ENCODE results near the gene FUT8.
"Not testable (repeated sequence)": the region's sequence is repeated elsewhere in the genome, so short reads cannot be mapped to it uniquely, and the experiment has no call there.

Gene FUT8

DNA sequence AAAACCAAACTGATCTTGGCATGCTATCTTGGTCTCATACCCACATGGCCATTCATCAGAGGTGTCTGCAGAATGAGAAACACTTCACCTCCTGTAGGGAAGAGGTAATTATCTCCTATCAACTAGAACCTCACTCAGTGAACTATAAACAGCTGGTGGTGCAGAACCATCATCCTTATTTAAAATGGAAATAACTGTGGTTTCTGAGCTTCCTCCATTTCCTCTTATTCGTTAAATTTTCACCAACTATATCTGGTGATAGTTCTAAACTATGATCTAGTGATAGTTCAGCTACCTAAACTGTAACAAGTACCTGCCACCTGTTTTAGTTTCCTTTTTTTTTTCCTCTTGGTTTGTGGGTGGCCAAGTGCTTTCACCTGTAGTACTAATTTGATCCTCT, 218.5 kb downstream of the FUT8 start:
- Histone ChIP-seq H3K27me3 (ENCODE audit: control insufficient read depth in 2 of 2, insufficient read depth in 2 of 2, low read length in 2 of 2) (no peaks in the 10 kb centered on the region), H3K9me3 (ENCODE audit: control insufficient read depth in 2 of 2, low read length in 2 of 2) (no peaks in the 10 kb centered on the region)

DNA sequence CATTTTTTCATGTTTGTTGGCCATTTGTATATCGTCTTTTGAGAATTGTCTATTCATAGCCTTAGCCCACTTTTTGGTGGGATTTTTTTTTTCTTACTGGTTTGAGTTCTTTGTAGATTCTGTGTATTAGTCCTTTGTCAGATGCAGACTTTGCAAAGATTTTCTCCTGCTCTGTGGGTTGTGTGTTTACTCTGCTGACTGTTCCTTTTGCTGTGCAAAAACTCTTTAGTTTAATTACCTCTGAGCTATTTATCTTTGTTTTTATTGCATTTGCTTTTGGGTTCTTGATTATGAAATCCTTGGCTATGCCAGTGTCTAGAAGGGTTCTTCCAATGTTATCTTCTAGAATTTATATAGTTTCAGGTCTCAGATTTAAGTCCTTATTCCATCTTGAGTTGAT, 220.0 kb downstream of the FUT8 start:
- H3K4me1 ChIP-seq (ENCODE audit: control insufficient read depth in 2 of 2, insufficient read depth in 2 of 2, low read length in 2 of 2) = no peaks in the 10 kb centered on the region
- no peak overlapping the region for H3K9ac ChIP-seq (ENCODE audit: low read depth in 1 of 2, low read length in 2 of 2)
- no peak overlapping the region for H3K4me3 ChIP-seq (ENCODE audit: low read length in 2 of 2)
- H3K9me3 ChIP-seq (ENCODE audit: control insufficient read depth in 2 of 2, low read length in 2 of 2) = no peaks in the 10 kb centered on the region
- no peak overlapping the region for H3K27ac ChIP-seq (ENCODE audit: low read depth in 2 of 2, low read length in 2 of 2)
- H3K27me3 ChIP-seq (ENCODE audit: control insufficient read depth in 2 of 2, insufficient read depth in 2 of 2, low read length in 2 of 2) = no peaks in the 10 kb centered on the region
- peaks cover 0 to 5% of the 10 kb centered on the region in 2 donors for H3K36me3 ChIP-seq (ENCODE audit: control insufficient read depth in 2 of 2, insufficient read depth in 2 of 2, low read length in 2 of 2)

More for the DNA sequence above, 218.5 kb downstream of the FUT8 start:
- peaks cover 0 to 5% of the 10 kb centered on the region in 2 donors for H3K36me3 ChIP-seq (ENCODE audit: control insufficient read depth in 2 of 2, insufficient read depth in 2 of 2, low read length in 2 of 2)
- H3K4me1 ChIP-seq (ENCODE audit: control insufficient read depth in 2 of 2, insufficient read depth in 2 of 2, low read length in 2 of 2) = no peaks in the 10 kb centered on the region
- H3K27ac ChIP-seq (ENCODE audit: low read depth in 2 of 2, low read length in 2 of 2) = no peak overlapping the region
- H3K9ac ChIP-seq (ENCODE audit: low read depth in 1 of 2, low read length in 2 of 2) = no peak overlapping the region
- H3K4me3 ChIP-seq (ENCODE audit: low read length in 2 of 2) = no peak overlapping the region

DNA sequence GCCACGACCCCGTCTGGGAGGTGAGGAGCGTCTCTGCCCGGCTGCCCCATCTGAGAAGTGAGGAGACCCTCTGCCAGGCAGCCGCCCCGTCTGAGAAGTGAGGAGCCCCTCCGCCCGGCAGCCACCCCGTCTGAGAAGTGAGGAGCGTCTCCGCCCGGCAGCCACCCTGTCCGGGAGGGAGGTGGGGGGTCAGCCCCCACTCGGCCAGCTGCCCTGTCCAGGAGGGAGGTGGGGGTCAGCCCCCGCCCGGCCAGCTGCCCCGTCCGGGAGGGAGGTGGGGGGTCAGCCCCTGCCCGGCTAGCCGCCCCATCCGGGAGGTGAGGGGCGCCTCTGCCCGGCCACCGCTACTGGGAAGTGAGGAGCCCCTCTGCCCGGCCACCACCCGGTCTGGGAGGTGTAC, 221.1 kb downstream of the FUT8 start:
- H3K4me1 ChIP-seq (ENCODE audit: control insufficient read depth in 2 of 2, insufficient read depth in 2 of 2, low read length in 2 of 2); H3K9me3 ChIP-seq (ENCODE audit: control insufficient read depth in 2 of 2, low read length in 2 of 2); H3K27ac ChIP-seq (ENCODE audit: low read depth in 2 of 2, low read length in 2 of 2); H3K9ac ChIP-seq (ENCODE audit: low read depth in 1 of 2, low read length in 2 of 2); H3K4me3 ChIP-seq (ENCODE audit: low read length in 2 of 2); H3K27me3 ChIP-seq (ENCODE audit: control insufficient read depth in 2 of 2, insufficient read depth in 2 of 2, low read length in 2 of 2); H3K36me3 ChIP-seq (ENCODE audit: control insufficient read depth in 2 of 2, insufficient read depth in 2 of 2, low read length in 2 of 2): not testable (repeated sequence)

DNA sequence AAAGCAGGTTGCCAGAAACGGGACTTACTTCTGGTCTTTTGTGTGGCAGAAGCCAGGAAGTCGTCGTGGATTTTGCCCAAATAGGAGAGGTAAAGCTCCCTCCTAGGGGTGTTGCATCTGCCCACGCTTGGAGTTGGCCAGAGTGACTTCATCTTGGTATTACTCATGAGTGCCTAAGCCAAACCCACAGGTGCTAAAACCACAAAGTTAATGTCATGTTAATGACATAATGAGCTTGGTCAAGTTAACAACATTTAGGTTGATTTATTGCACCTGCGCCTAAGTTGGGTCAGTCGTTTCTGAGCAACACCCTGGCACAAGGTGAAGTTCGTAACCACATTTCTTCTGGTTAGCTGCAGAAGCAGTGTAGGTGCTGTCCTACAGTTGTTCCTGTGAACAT, 225.2 kb downstream of the FUT8 start:
- Histone ChIP-seq H3K9ac (ENCODE audit: low read depth in 1 of 2, low read length in 2 of 2) (no peak overlapping the region), H3K36me3 (ENCODE audit: control insufficient read depth in 2 of 2, insufficient read depth in 2 of 2, low read length in 2 of 2) (no peaks in the 10 kb centered on the region), H3K27me3 (ENCODE audit: control insufficient read depth in 2 of 2, insufficient read depth in 2 of 2, low read length in 2 of 2) (no peaks in the 10 kb centered on the region), H3K4me1 (ENCODE audit: control insufficient read depth in 2 of 2, insufficient read depth in 2 of 2, low read length in 2 of 2) (no peaks in the 10 kb centered on the region), H3K4me3 (ENCODE audit: low read length in 2 of 2) (no peak overlapping the region), H3K9me3 (ENCODE audit: control insufficient read depth in 2 of 2, low read length in 2 of 2) (no peaks in the 10 kb centered on the region), H3K27ac (ENCODE audit: low read depth in 2 of 2, low read length in 2 of 2) (no peak overlapping the region)

DNA sequence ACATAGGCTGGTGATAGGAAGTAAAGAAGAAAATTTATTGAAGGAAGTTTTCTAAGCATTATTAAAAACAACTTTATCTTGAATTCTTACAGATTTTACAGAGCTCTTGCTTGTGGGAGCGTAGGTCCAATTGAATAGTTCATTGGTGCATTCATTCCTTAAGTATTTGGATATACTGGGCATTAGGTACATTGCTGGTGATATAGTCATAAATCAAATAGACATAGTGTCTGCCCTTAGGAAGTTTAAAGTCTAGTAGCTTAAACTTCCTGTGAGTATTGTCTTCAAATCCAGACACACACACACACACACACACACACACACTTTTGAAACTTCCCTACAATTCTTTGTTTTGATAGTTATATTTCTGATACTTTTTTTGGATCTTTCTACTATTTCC, 226.7 kb downstream of the FUT8 start:
- H3K36me3 ChIP-seq (ENCODE audit: control insufficient read depth in 2 of 2, insufficient read depth in 2 of 2, low read length in 2 of 2) = no peaks in the 10 kb centered on the region
- H3K27ac ChIP-seq (ENCODE audit: low read depth in 2 of 2, low read length in 2 of 2) = no peak overlapping the region
- no peaks in the 10 kb centered on the region for H3K9me3 ChIP-seq (ENCODE audit: control insufficient read depth in 2 of 2, low read length in 2 of 2)
- H3K4me1 ChIP-seq (ENCODE audit: control insufficient read depth in 2 of 2, insufficient read depth in 2 of 2, low read length in 2 of 2) = no peaks in the 10 kb centered on the region
- no peaks in the 10 kb centered on the region for H3K27me3 ChIP-seq (ENCODE audit: control insufficient read depth in 2 of 2, insufficient read depth in 2 of 2, low read length in 2 of 2)
- H3K9ac ChIP-seq (ENCODE audit: low read depth in 1 of 2, low read length in 2 of 2) = no peak overlapping the region
- H3K4me3 ChIP-seq (ENCODE audit: low read length in 2 of 2) = no peak overlapping the region

DNA sequence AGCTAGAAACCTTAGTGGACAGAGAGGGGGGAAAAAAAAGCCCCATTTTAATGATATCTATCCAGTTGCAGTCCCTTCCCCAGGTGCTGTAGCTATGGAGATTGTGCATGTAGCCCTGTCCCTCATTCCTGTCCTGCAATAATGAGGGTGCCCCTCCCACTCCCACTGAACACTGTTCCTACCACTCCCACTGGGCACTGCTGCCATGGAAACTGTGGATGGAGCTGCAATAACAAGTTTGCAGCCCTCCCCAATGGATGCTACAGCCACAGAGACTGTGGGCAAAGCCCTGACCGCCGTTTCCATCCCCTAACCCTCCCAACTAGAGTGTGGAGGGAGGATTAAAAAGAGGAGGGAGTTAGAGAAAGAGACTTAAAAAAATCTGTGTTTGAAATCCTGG, 238.3 kb downstream of the FUT8 start:
- Histone ChIP-seq H3K9ac (ENCODE audit: low read depth in 1 of 2, low read length in 2 of 2) (no peak overlapping the region), H3K4me1 (ENCODE audit: control insufficient read depth in 2 of 2, insufficient read depth in 2 of 2, low read length in 2 of 2) (no peaks in the 10 kb centered on the region), H3K36me3 (ENCODE audit: control insufficient read depth in 2 of 2, insufficient read depth in 2 of 2, low read length in 2 of 2) (no peaks in the 10 kb centered on the region), H3K9me3 (ENCODE audit: control insufficient read depth in 2 of 2, low read length in 2 of 2) (no peaks in the 10 kb centered on the region), H3K27me3 (ENCODE audit: control insufficient read depth in 2 of 2, insufficient read depth in 2 of 2, low read length in 2 of 2) (no peaks in the 10 kb centered on the region), H3K4me3 (ENCODE audit: low read length in 2 of 2) (no peak overlapping the region), H3K27ac (ENCODE audit: low read depth in 2 of 2, low read length in 2 of 2) (no peak overlapping the region)

DNA sequence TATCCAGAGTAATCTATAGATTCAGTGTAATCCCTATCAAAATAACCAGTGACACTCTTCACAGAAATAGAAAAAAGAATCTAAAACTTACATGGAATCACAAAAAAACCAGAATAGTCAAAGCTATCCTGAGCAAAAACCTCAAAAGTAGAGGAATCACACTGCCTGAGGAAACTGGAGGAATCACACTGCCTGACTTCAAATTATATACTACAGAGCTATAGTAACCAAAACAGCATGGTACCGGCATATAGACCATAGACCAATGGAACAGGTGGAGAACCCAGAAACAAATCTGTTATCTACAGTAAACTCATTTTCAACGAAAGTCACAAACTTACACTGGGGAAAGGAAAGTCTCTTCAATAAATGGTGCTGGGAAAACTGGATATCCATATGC, 244.0 kb downstream of the FUT8 start:
- Histone ChIP-seq H3K27ac (ENCODE audit: low read depth in 2 of 2, low read length in 2 of 2) (no peak overlapping the region), H3K4me1 (ENCODE audit: control insufficient read depth in 2 of 2, insufficient read depth in 2 of 2, low read length in 2 of 2) (no peaks in the 10 kb centered on the region), H3K4me3 (ENCODE audit: low read length in 2 of 2) (no peak overlapping the region), H3K9me3 (ENCODE audit: control insufficient read depth in 2 of 2, low read length in 2 of 2) (no peaks in the 10 kb centered on the region), H3K9ac (ENCODE audit: low read depth in 1 of 2, low read length in 2 of 2) (no peak overlapping the region), H3K27me3 (ENCODE audit: control insufficient read depth in 2 of 2, insufficient read depth in 2 of 2, low read length in 2 of 2) (no peaks in the 10 kb centered on the region), H3K36me3 (ENCODE audit: control insufficient read depth in 2 of 2, insufficient read depth in 2 of 2, low read length in 2 of 2) (no peaks in the 10 kb centered on the region)

DNA sequence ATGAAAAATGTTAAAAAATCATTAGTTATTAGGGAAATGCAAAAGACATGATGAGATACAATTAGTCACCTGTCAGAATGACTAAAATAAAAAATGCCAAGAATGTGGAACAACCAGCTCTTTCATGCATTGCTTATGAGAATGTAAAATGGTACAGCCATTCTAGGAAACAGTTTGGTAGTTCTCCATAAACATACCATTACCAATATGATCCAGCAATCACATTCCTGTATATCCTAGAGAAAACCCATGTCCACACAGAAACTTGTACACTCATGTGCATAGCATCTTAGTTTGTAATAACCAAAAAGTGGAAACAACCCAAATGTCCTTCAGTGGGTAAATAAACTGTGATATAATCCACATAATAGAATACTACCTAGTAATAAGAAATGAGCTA, 245.7 kb downstream of the FUT8 start:
- H3K27ac ChIP-seq (ENCODE audit: low read depth in 2 of 2, low read length in 2 of 2) = no peak overlapping the region
- no peaks in the 10 kb centered on the region for H3K4me1 ChIP-seq (ENCODE audit: control insufficient read depth in 2 of 2, insufficient read depth in 2 of 2, low read length in 2 of 2)
- no peaks in the 10 kb centered on the region for H3K27me3 ChIP-seq (ENCODE audit: control insufficient read depth in 2 of 2, insufficient read depth in 2 of 2, low read length in 2 of 2)
- H3K9ac ChIP-seq (ENCODE audit: low read depth in 1 of 2, low read length in 2 of 2) = no peak overlapping the region
- no peaks in the 10 kb centered on the region for H3K9me3 ChIP-seq (ENCODE audit: control insufficient read depth in 2 of 2, low read length in 2 of 2)
- no peaks in the 10 kb centered on the region for H3K36me3 ChIP-seq (ENCODE audit: control insufficient read depth in 2 of 2, insufficient read depth in 2 of 2, low read length in 2 of 2)
- no peak overlapping the region for H3K4me3 ChIP-seq (ENCODE audit: low read length in 2 of 2)

DNA sequence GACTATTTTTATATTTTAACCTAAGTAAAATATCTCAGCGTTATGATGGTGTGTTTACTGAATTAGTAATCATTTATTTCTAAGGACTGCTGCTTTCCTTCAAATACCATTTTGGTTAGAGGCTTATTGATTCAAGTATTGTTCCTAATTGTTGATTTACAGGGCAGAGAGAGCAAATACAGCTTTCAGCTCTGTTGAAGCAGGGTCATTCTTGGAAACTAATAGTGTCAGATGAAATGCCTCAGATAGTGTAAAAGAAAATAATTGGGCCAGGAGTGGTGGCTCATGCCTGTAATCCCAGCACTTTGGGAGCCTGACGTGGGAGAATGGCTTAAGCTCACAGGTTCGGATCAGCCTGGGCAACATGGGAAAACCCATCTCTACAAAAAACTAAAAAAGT, 249.3 kb downstream of the FUT8 start:
- no peaks in the 10 kb centered on the region for H3K9me3 ChIP-seq (ENCODE audit: control insufficient read depth in 2 of 2, low read length in 2 of 2)
- H3K4me1 ChIP-seq (ENCODE audit: control insufficient read depth in 2 of 2, insufficient read depth in 2 of 2, low read length in 2 of 2) = no peaks in the 10 kb centered on the region
- no peaks in the 10 kb centered on the region for H3K27me3 ChIP-seq (ENCODE audit: control insufficient read depth in 2 of 2, insufficient read depth in 2 of 2, low read length in 2 of 2)
- H3K9ac ChIP-seq (ENCODE audit: low read depth in 1 of 2, low read length in 2 of 2) = no peak overlapping the region
- no peaks in the 10 kb centered on the region for H3K36me3 ChIP-seq (ENCODE audit: control insufficient read depth in 2 of 2, insufficient read depth in 2 of 2, low read length in 2 of 2)
- H3K27ac ChIP-seq (ENCODE audit: low read depth in 2 of 2, low read length in 2 of 2) = no peak overlapping the region
- no peak overlapping the region for H3K4me3 ChIP-seq (ENCODE audit: low read length in 2 of 2)

DNA sequence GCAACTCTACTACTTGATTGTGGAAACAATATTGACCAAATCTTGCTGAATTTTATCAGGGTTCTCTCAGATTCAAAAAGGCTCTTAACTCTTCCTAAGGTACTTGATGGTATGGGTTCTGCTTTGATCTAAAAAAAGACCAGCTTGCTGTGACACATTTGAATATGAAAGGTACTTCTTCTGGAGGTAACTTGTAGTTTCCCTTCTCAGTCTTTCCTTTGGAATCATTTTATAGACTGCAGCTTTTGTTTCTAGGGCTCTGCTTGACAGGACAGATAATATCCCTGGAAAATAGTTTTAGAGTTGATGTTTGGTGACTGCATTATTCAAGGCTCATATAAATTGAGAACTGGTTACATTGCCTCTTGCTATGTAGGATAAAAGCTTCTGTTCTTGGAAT, 251.9 kb downstream of the FUT8 start:
- Histone ChIP-seq H3K27ac (ENCODE audit: low read depth in 2 of 2, low read length in 2 of 2) (no peak overlapping the region), H3K27me3 (ENCODE audit: control insufficient read depth in 2 of 2, insufficient read depth in 2 of 2, low read length in 2 of 2) (no peaks in the 10 kb centered on the region), H3K9ac (ENCODE audit: low read depth in 1 of 2, low read length in 2 of 2) (no peak overlapping the region), H3K36me3 (ENCODE audit: control insufficient read depth in 2 of 2, insufficient read depth in 2 of 2, low read length in 2 of 2) (no peaks in the 10 kb centered on the region), H3K4me1 (ENCODE audit: control insufficient read depth in 2 of 2, insufficient read depth in 2 of 2, low read length in 2 of 2) (no peaks in the 10 kb centered on the region), H3K9me3 (ENCODE audit: control insufficient read depth in 2 of 2, low read length in 2 of 2) (no peaks in the 10 kb centered on the region), H3K4me3 (ENCODE audit: low read length in 2 of 2) (no peak overlapping the region)

DNA sequence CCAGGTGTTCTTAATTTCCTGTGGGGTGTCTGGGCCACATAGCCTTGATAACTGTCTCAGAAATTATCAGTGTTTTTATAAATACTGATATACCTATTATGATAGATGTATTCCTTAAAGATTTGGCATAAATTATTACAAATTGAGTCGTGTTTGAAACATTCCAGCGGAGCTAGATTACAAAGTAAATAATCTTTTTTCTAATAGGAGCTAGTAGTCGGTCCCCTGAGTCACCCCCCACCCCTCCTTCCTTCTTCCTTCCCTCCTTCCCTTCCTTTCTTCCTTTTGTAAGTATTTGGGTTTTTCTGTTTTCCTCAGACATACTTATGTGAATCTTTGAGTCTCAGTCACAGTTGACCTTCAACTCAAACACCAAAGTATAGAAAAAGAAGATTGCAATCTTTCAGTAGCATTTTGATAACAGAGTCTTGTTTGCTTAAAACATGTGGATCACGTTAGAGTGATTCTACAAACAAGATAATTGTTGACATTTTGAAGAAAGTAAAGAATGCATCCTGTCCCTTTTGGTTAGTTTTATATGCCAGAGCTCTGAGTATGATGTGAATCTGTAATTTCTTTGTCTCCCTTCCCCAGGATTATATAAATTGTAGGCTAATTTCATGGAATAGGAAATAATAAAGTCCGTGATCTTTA, 264.0 kb downstream of the FUT8 start:
- Histone ChIP-seq H3K4me3 (ENCODE audit: low read length in 2 of 2) (no peak overlapping the region), H3K9me3 (ENCODE audit: control insufficient read depth in 2 of 2, low read length in 2 of 2) (no peaks in the 10 kb centered on the region), H3K4me1 (ENCODE audit: control insufficient read depth in 2 of 2, insufficient read depth in 2 of 2, low read length in 2 of 2) (no peaks in the 10 kb centered on the region), H3K27me3 (ENCODE audit: control insufficient read depth in 2 of 2, insufficient read depth in 2 of 2, low read length in 2 of 2) (no peaks in the 10 kb centered on the region), H3K36me3 (ENCODE audit: control insufficient read depth in 2 of 2, insufficient read depth in 2 of 2, low read length in 2 of 2) (no peaks in the 10 kb centered on the region), H3K9ac (ENCODE audit: low read depth in 1 of 2, low read length in 2 of 2) (no peak overlapping the region), H3K27ac (ENCODE audit: low read depth in 2 of 2, low read length in 2 of 2) (no peak overlapping the region)
